Measurements from ENCODE around the gene ANGEL1.

The ANGEL1 gene

GRCh38 chr14:76765461-76765931 is 47.2 kb downstream of the ANGEL1 start:
- no peak for DNase-seq (ENCODE audit: low read depth)

DNA sequence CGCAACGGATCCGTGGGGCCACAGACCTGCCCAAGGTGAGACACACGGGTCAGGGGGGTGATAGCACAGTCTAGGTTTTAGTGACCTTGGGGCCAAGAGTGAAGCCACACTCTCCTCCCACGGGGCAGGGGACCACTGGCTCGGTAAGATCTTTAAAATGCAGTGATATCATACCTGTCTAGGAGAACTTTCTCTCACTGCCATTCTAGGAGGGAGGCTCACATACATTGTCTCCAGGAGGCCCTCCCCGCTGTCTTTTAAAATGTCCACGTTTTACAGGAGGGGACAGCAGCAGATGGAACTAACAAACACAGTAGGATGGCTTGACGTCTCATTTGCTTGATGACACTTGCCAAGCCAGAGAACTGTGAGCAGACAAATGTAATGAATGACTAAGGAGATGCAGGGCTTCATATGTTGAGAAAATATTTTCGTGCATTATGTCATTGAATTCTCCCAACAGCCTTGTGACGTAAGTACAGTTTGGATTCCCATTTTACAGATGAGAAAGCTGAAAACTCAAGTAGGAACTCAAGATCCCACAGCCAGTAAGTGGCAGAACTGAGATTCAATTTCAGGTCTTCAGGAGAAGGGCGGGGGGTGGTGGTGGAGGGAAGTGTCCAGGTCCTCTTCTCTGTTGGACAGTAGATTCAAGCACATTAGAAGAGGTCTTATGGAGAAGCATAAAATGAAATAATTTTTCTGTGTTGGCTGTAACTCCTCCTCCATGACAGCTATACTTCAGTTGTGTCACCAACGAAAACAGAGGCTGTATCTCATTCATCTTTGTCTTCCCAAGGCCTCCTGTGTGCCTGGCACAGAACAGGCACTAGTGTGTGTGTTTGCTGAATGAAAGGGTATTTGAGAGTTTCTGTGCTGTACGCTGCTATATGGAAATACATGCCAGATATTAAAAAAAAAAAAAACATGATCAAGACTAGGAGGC is 49.3 kb downstream of the ANGEL1 start:
- DNase-seq (ENCODE audit: low read depth): peak; percentile 32

GRCh38 chr14:76762411-76763095 is 50.1 kb downstream of the ANGEL1 start:
- peak; percentile 11 for DNase-seq (ENCODE audit: low read depth)

DNA sequence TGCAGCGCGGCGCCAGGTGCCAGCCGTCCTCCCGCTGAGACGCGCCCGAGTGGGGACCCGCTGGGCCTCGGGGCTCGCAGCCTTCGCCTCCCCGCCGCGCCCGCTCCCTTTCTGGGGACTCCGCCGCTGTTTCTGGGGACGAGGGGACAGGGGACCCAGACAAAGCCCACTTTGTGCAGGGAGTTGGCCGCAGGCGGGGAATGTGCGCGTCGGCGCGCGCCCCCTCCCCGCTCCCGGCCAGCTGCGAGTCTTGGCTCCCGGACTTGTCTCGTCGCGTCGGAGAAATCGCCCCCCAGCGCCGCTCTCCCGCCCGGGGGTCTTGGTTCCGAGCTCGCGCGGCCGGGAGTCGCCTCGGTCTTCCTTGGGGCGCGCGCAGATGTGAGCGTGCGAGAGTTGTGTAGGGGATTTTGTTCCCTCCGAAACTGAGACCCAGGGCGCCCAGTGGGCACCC is 50.7 kb downstream of the ANGEL1 start:
- no peak for DNase-seq (ENCODE audit: low read depth)

- peak; percentile 67 for DNase-seq (ENCODE audit: low read depth)
Measured at GRCh38 chr14:76761136-76761959, 51.3 kb downstream of the ANGEL1 start, which contains the start of gene VASH1. Gene VASH1 (plus strand): TSS chr14:76761468. CDS start chr14:76762822, 1,354 bp downstream.

- DNase-seq (ENCODE audit: low read depth): no peak
Measured at GRCh38 chr14:76760331-76761135, 52.1 kb downstream of the ANGEL1 start.

GRCh38 chr14:76759589-76759988 is 53.1 kb downstream of the ANGEL1 start:
- DNase-seq (ENCODE audit: low read depth): no peak

DNA sequence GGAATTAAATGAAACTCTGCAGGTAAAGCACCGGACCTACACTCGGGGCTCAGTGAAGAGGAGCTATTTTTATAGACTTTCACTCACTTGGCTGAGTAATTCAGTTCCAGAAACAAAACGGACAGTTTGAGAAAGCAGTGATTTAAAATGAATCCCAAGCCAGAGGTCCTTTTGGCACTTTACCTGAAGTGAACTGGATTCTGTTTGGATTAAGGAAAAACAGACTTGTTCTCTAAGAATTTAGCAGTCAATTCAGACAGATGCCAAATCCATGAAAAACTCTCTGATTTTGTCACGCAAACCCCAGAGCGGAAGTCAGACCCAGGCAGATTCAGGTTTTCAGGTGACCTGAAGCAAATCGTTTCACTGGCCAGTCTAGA is 56.3 kb downstream of the ANGEL1 start:
- DNase-seq (ENCODE audit: low read depth): no peak

- DNase-seq (ENCODE audit: low read depth): no peak
Measured at GRCh38 chr14:76755610-76756370, 56.9 kb downstream of the ANGEL1 start.

- no peak for DNase-seq (ENCODE audit: low read depth)
Measured at GRCh38 chr14:76754586-76754985, 58.1 kb downstream of the ANGEL1 start.

DNA sequence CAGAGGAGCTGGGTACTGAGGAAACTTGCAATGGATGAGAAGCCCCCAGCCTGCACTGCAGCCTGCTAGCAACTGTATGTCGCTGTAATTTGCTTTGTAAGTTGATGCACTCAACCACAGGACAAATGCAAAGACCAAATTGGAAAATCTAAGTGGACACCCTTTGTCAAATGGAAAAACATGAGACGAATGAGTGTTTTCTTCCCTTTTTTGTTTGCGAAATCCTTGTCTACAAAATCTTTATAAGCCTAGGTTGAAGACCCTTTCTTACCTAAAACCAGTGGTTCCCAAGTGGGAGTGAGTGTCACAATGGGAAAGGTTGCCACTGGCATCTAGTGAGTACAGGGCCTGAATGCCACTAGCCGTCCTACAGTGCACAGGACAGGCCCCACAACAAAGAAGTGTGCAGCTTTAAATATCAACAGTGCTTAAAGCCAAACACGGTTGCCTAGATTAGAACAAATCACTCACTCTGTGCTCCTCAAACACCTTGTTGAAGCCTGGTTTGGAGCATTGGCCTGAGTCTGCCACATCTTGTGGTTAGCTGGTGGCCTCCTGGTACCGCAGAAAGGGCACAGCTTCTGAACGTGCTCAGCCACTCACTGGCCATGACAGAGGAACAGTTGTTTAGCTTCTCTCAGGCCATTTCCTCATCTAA is 59.0 kb downstream of the ANGEL1 start:
- no peak for DNase-seq (ENCODE audit: low read depth)

DNA sequence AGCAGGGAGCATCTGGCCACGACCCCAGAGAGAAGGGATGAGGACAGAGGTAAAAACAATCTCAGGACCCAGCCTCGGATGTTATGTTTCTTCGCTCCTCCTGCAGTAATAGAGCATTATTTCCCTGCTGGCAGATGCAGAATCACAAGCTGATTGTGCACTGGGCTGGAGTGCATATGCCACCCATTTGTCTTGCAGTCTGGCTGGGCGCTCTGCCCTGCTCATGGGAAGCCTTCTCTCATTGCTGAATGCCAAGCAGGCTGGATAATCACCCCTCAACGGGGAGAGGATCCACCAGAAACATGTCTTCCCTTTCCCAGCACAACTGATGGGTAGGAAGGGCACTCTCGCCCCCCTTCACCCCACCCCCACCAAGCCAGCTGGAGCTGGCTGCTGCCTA is 59.9 kb downstream of the ANGEL1 start:
- no peak for DNase-seq (ENCODE audit: low read depth)

GRCh38 chr14:76742966-76743365 is 69.7 kb downstream of the ANGEL1 start:
- DNase-seq (ENCODE audit: low read depth): no peak

- DNase-seq (ENCODE audit: low read depth): no peak
Measured at GRCh38 chr14:76742185-76742584, 70.5 kb downstream of the ANGEL1 start.

GRCh38 chr14:76741074-76741473 is 71.6 kb downstream of the ANGEL1 start:
- DNase-seq (ENCODE audit: low read depth): no peak
